ENCODE data around the gene TNP1.

DNA sequence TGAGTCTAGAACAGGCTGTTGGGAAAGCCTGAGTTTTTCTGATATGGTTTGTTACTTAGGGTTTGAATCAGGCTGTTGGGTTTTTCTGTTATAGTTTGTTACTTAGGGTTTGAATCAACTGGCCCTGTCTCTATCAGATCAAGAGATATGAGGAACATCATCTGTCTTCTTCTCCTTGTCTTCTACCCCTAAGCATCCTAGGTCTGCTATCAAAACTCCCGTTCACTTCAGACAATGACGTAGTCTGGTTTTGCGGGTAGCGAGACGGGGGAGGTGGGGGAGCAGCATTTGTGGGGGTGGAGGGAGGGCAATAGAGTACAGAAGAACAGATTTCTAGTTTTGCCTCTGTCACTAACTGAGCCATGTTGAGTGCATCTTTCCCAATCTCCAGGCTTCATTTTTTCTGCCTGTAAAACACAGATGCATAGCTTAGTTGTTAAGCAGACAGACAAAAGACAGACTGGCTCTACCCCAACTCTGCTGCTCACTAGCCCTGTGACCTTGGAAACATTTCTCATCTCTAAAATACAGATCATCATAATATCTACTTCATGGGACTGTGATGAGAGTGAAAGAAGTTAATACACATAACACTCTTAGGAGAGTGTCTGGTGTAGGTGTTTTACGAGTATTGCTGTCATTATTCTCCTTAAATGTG lies 9.1 kb downstream of the TNP1 start:
- TF ChIP-seq, protein P1, sequence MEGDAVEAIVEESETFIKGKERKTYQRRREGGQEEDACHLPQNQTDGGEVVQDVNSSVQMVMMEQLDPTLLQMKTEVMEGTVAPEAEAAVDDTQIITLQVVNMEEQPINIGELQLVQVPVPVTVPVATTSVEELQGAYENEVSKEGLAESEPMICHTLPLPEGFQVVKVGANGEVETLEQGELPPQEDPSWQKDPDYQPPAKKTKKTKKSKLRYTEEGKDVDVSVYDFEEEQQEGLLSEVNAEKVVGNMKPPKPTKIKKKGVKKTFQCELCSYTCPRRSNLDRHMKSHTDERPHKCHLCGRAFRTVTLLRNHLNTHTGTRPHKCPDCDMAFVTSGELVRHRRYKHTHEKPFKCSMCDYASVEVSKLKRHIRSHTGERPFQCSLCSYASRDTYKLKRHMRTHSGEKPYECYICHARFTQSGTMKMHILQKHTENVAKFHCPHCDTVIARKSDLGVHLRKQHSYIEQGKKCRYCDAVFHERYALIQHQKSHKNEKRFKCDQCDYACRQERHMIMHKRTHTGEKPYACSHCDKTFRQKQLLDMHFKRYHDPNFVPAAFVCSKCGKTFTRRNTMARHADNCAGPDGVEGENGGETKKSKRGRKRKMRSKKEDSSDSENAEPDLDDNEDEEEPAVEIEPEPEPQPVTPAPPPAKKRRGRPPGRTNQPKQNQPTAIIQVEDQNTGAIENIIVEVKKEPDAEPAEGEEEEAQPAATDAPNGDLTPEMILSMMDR (IDR thresholded peaks at IDR 0.05): no peak
- TF ChIP-seq POLR2A (IDR thresholded peaks at IDR 0.05): no peak
